Breast epithelium (tissue), 3 donors: ENCODE results near the gene HRC.

Experiments used
- CTCF ChIP-seq, 3 donors: fragments of 450-650 bp; IDR thresholded peaks; one replicate each; pipeline ENCODE4 v1.5.1; 2016 to 2017; ENCODE audit warnings: antibody characterized with exemption in 3 of 3, mild to moderate bottlenecking in 3 of 3, moderate library complexity in 3 of 3
- POLR2A ChIP-seq: fragments of 450-650 bp; IDR thresholded peaks from one replicate; pipeline ENCODE4 v1.6.1; 2016; ENCODE audit warnings: antibody characterized with exemption, mild to moderate bottlenecking, moderate library complexity
- POLR2AphosphoS5 ChIP-seq, 3 donors: sonication (generic); formaldehyde crosslinking; IDR thresholded peaks; one replicate each; pipeline ENCODE4 v1.6.1; 2017; ENCODE audit warnings: antibody characterized with exemption in 3 of 3

DNA sequence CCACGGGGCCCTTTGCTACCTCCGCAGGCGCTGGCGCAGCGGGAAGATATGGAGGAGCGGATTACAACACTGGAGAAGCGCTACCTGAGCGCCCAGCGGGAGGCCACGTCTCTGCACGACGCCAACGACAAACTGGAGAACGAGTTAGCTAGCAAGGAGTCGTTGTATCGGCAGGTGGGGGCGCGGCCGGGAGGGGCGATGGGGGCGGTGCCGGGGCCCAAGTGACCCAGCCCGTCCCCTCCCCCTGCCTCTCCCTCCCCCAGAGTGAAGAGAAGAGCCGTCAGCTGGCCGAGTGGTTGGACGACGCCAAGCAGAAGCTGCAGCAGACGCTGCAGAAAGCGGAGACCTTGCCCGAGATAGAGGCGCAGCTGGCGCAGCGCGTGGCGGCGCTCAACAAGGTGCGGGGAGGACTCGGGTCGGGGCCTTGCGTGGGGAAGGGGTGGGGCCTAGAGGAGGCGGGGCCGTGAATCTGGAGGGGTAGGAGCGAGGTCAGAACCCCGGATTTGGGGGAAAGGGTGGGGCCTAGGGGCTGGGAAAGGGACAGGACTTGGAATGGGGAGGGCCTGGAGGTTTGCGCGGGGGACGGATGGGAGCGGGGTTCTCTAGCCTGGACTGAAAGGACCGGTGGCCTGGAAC lies 22.1 kb downstream of the HRC start:
- TF ChIP-seq CTCF (IDR thresholded peaks at IDR 0.05) (no peak), POLR2A (no peak), POLR2AphosphoS5 (IDR thresholded peaks at IDR 0.05) (no peak)
